Liver (tissue), 9 donors: ENCODE results near the gene CHADL. TPM values are rescaled to one million over a fixed set of nuclear protein-coding genes. Genes with fewer than 3 reads are reported as not detected.

Source experiments
- DNase-seq: peaks from one replicate; pipeline ENCODE4 v3.0.0-alpha.2; 2017; ENCODE audit warnings: low spot score
- H3K27ac ChIP-seq, 2 donors: one replicate each; pipeline ENCODE4 v1.7.0; 2013; ENCODE audit warnings: inconsistent platforms in 2 of 2, low read length in 2 of 2, control low read depth in 1 of 2, low read depth in 1 of 2, mild to moderate bottlenecking in 1 of 2
- H3K27me3 ChIP-seq, 4 donors: one replicate each; pipeline versions ENCODE4 v1.6.1 to v1.7.0; 2013; ENCODE audit warnings: low read length in 3 of 4, inconsistent platforms in 1 of 4, mild to moderate bottlenecking in 1 of 4, moderate library complexity in 1 of 4; ENCODE audit not compliant: control insufficient read depth in 4 of 4, insufficient read depth in 4 of 4
- H3K36me3 ChIP-seq, 4 donors: one replicate each; pipeline versions ENCODE4 v1.6.1 to v1.7.0; 2013; ENCODE audit warnings: low read length in 3 of 4, mild to moderate bottlenecking in 3 of 4, low read depth in 1 of 4, moderate library complexity in 1 of 4; ENCODE audit not compliant: control insufficient read depth in 4 of 4, insufficient read depth in 3 of 4
- H3K4me1 ChIP-seq, 4 donors: one replicate each; pipeline versions ENCODE4 v1.6.1 to v1.7.0; 2013; ENCODE audit warnings: low read length in 3 of 4, mild to moderate bottlenecking in 3 of 4, moderate library complexity in 1 of 4; ENCODE audit not compliant: control insufficient read depth in 4 of 4, insufficient read depth in 4 of 4
- H3K4me3 ChIP-seq, 3 donors: one replicate each; pipeline versions ENCODE4 v1.6.1 to v1.7.0; 2013; ENCODE audit warnings: low read length in 3 of 3, control low read depth in 1 of 3, low read depth in 1 of 3, mild to moderate bottlenecking in 1 of 3
- H3K9ac ChIP-seq, 2 donors: one replicate each; pipeline ENCODE4 v1.7.0; 2013; ENCODE audit warnings: low read length in 2 of 2, mild to moderate bottlenecking in 2 of 2, moderate library complexity in 2 of 2, control low read depth in 1 of 2, low read depth in 1 of 2
- H3K9me3 ChIP-seq, 4 donors: one replicate each; pipeline versions ENCODE4 v1.6.1 to v1.7.0; 2013; ENCODE audit warnings: low read length in 3 of 4; ENCODE audit not compliant: control insufficient read depth in 4 of 4
- ATF3 ChIP-seq: IDR thresholded peaks from 2 replicates; pipeline ENCODE4 v1.6.1; 2016; ENCODE audit warnings: antibody characterized with exemption
- EGR1 ChIP-seq, 2 donors: IDR thresholded peaks; 2 replicates each; pipeline ENCODE4 v1.6.1; 2016 to 2018; ENCODE audit warnings: antibody characterized with exemption in 2 of 2, low read depth in 2 of 2
- FOXA1 ChIP-seq: IDR thresholded peaks from 2 replicates; pipeline ENCODE4 v1.6.1; 2016; ENCODE audit warnings: antibody characterized with exemption
- FOXA2 ChIP-seq: IDR thresholded peaks from 2 replicates; pipeline ENCODE4 v1.6.1; 2016; ENCODE audit warnings: antibody characterized with exemption
- GABPA ChIP-seq, 2 donors: IDR thresholded peaks in 1 of 2; conservative IDR thresholded peaks in 1 of 2; 2 replicates each; pipeline ENCODE4 v1.6.1; 2016; ENCODE audit warnings: antibody characterized with exemption in 2 of 2, mild to moderate bottlenecking in 1 of 2, moderate library complexity in 1 of 2
- HNF4A ChIP-seq, 2 donors: conservative IDR thresholded peaks; 2 replicates each; pipeline ENCODE4 v1.6.1; 2016; ENCODE audit warnings: antibody characterized with exemption in 2 of 2, mild to moderate bottlenecking in 2 of 2
- HNF4G ChIP-seq: IDR thresholded peaks from 2 replicates; pipeline ENCODE4 v1.6.1; 2016; ENCODE audit warnings: antibody characterized with exemption
- JUND ChIP-seq, 2 donors: IDR thresholded peaks; 2 replicates each; pipeline ENCODE4 v1.6.1; 2016; ENCODE audit warnings: antibody characterized with exemption in 2 of 2
- MAX ChIP-seq: IDR thresholded peaks from 2 replicates; pipeline ENCODE4 v1.6.1; 2016; ENCODE audit warnings: antibody characterized with exemption
- NR2F2 ChIP-seq: IDR thresholded peaks from 2 replicates; pipeline ENCODE4 v1.6.1; 2016; ENCODE audit warnings: antibody characterized with exemption
- RAD21 ChIP-seq, 2 donors: IDR thresholded peaks; 2 replicates each; pipeline ENCODE4 v1.6.1; 2016; ENCODE audit warnings: antibody characterized with exemption in 2 of 2, mild to moderate bottlenecking in 2 of 2
- REST ChIP-seq: IDR thresholded peaks from 2 replicates; pipeline ENCODE4 v1.6.1; 2016; ENCODE audit warnings: antibody characterized with exemption, mild to moderate bottlenecking
- RXRA ChIP-seq, 2 donors: IDR thresholded peaks; 2 replicates each; pipeline ENCODE4 v1.6.1; 2017 to 2018; ENCODE audit warnings: antibody characterized with exemption in 2 of 2, mild to moderate bottlenecking in 1 of 2
- SP1 ChIP-seq: IDR thresholded peaks from 2 replicates; pipeline ENCODE4 v1.6.1; 2018; ENCODE audit warnings: antibody characterized with exemption, mild to moderate bottlenecking
- TAF1 ChIP-seq: conservative IDR thresholded peaks from 2 replicates; pipeline ENCODE4 v1.6.1; 2016; ENCODE audit warnings: antibody characterized with exemption, mild to moderate bottlenecking
- YY1 ChIP-seq: IDR thresholded peaks from 2 replicates; pipeline ENCODE4 v1.6.1; 2016; ENCODE audit warnings: antibody characterized with exemption, mild to moderate bottlenecking
- WGBS: extraction: QIAGEN DNeasy Blood & Tissue Kit; methylation state at CpG from one replicate; pipeline ENCODE4 v1.1.7; 2013; 5-methylcytosine and 5-hydroxymethylcytosine counted together
- polyA plus RNA-seq, 2 donors: library from polyadenylated mRNA; stranded (reverse) in 1 of 2; unstranded in 1 of 2; fragments of 200-250 nt in 1 of 2; fragments of >200 nt in 1 of 2; fragmentation: Nextera tagmentation in 1 of 2; extraction: Ambion mirVana in 1 of 2; gene quantifications; one replicate each; pipeline versions ENCODE4 v1.2.1 to v1.2.3, GENCODE V29; 2013 to 2015
- total RNA-seq, 2 donors: library from RNA; depleted of rRNA; stranded (reverse); fragments of >200 nt; gene quantifications; one replicate each; pipeline ENCODE4 v1.2.3, GENCODE V29; 2014
- TF ChIP-seq, protein P1 (sequence below): fragments of 150-350 bp; IDR thresholded peaks from 2 replicates; pipeline ENCODE4 v1.5.1; 2017; ENCODE audit warnings: improper control_type of control experiment, low read depth, low read length; ENCODE audit not compliant: missing input control
- TF ChIP-seq, protein P2 (sequence below): IDR thresholded peaks from 2 replicates; pipeline ENCODE4 v1.6.1; 2016; ENCODE audit warnings: antibody characterized with exemption
- donor health status: healthy.
- donor health status: healthy.
- donor health status: healthy.
- donor health status: healthy.
- donor health status: healthy.

The CHADL gene
- total and polyA plus RNA-seq, 4 donors, result 0.51 to 1.0 (median 0.62) TPM

DNA sequence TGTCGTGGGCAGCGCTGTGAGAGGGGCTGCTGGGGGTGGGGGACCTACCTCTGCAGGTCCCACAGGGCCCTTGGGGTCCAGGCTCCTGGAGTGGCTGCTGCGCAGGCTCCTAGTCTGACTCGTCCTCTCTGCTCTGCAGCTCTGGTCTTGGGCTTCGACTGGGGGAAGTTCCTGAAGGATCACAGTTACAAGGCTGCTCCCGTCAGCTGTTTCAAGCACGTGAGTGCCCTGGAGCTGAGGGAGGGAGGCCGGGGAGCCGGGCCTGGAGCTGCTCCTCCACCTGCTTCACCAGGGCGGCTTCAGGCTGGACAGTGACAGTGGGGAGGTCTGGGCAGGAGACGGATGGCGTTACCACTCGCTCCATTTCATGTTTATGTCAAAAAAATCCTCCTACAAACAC lies 23.7 kb downstream of the CHADL start:
- peaks cover 0 to 11% (median 0%) of the 10 kb centered on the region in 4 donors for H3K4me1 ChIP-seq
- H3K9ac ChIP-seq, result no peak overlapping the region
- DNase-seq, result no peak
- H3K4me3 ChIP-seq, result no peak overlapping the region
- H3K27ac ChIP-seq, result peak overlapping the region; percentile 17 to 51
- peaks cover 4 to 18% (median 15%) of the 10 kb centered on the region in 4 donors for H3K36me3 ChIP-seq
- WGBS, result 86% methylated on average over 13 of the region's 13 CpGs
- no peaks in the 10 kb centered on the region for H3K9me3 ChIP-seq
- no peaks in the 10 kb centered on the region for H3K27me3 ChIP-seq
- TF ChIP-seq ATF3 (no peak), JUND (IDR thresholded peaks at IDR 0.05) (no peak), TAF1 (no peak), HNF4A (conservative IDR thresholded peaks at IDR 0.05) (no peak), SP1 (no peak), REST (no peak), NR2F2 (no peak), HNF4G (no peak), YY1 (no peak), FOXA2 (no peak), RXRA (IDR thresholded peaks at IDR 0.05) (no peak), GABPA (IDR thresholded peaks at IDR 0.05 in 1 of 2, conservative IDR thresholded peaks at IDR 0.05 in 1 of 2) (no peak), MAX (no peak), EGR1 (IDR thresholded peaks at IDR 0.05; ENCODE audit: low read depth in 2 of 2) (no peak), FOXA1 (no peak), RAD21 (IDR thresholded peaks at IDR 0.05) (no peak)
- TF ChIP-seq, protein P1, sequence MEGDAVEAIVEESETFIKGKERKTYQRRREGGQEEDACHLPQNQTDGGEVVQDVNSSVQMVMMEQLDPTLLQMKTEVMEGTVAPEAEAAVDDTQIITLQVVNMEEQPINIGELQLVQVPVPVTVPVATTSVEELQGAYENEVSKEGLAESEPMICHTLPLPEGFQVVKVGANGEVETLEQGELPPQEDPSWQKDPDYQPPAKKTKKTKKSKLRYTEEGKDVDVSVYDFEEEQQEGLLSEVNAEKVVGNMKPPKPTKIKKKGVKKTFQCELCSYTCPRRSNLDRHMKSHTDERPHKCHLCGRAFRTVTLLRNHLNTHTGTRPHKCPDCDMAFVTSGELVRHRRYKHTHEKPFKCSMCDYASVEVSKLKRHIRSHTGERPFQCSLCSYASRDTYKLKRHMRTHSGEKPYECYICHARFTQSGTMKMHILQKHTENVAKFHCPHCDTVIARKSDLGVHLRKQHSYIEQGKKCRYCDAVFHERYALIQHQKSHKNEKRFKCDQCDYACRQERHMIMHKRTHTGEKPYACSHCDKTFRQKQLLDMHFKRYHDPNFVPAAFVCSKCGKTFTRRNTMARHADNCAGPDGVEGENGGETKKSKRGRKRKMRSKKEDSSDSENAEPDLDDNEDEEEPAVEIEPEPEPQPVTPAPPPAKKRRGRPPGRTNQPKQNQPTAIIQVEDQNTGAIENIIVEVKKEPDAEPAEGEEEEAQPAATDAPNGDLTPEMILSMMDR, result no peak
- TF ChIP-seq, protein P2, sequence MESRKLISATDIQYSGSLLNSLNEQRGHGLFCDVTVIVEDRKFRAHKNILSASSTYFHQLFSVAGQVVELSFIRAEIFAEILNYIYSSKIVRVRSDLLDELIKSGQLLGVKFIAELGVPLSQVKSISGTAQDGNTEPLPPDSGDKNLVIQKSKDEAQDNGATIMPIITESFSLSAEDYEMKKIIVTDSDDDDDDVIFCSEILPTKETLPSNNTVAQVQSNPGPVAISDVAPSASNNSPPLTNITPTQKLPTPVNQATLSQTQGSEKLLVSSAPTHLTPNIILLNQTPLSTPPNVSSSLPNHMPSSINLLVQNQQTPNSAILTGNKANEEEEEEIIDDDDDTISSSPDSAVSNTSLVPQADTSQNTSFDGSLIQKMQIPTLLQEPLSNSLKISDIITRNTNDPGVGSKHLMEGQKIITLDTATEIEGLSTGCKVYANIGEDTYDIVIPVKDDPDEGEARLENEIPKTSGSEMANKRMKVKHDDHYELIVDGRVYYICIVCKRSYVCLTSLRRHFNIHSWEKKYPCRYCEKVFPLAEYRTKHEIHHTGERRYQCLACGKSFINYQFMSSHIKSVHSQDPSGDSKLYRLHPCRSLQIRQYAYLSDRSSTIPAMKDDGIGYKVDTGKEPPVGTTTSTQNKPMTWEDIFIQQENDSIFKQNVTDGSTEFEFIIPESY, result no peak
